Measurements from ENCODE around the gene NFIX. TPM values are rescaled to one million over a fixed set of nuclear protein-coding genes. Genes with fewer than 3 reads are reported as not detected.
A peak's percentile ranks its signal among the peaks of the same experiment; 100 is the strongest.

The NFIX gene
- total RNA-seq, 1 donor from 2014 or later: 2.6 TPM

DNA sequence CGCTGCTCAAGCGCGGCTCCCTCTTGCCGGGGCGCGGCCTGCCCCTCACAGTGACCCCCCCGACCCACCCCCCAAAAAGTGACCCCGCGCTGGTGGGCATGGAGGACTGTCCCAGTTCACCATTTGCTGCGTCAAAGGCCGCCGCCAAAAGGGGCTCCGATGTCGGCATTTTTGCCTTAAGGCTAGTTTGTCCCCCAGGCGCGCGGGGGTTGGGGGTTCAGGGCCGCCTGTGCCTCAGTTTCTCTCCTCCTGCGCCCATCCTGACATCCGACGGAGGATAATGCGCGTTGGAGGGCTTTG, 17.1 kb downstream of the NFIX start:
- Mint-ChIP-seq H3K27me3 (peaks cover 60% of the 10 kb centered on the region), H3K4me1 (peaks cover 41% of the 10 kb centered on the region), H3K36me3 (ENCODE audit: low read depth) (no peaks in the 10 kb centered on the region), H3K4me3 (peak overlapping the region; percentile 89), H3K27ac (no peak overlapping the region), H3K9me3 (no peaks in the 10 kb centered on the region)
- no peak for DNase-seq
- TF ChIP-seq CTCF (IDR thresholded peaks at IDR 0.05): no peak
- intact Hi-C loops (cut with micrococcal nuclease): no loop called here
- POLR2A ChIA-PET: no interaction called here
- no peak for ATAC-seq (ENCODE audit: low read depth)
- CTCF ChIA-PET: no interaction called here

DNA sequence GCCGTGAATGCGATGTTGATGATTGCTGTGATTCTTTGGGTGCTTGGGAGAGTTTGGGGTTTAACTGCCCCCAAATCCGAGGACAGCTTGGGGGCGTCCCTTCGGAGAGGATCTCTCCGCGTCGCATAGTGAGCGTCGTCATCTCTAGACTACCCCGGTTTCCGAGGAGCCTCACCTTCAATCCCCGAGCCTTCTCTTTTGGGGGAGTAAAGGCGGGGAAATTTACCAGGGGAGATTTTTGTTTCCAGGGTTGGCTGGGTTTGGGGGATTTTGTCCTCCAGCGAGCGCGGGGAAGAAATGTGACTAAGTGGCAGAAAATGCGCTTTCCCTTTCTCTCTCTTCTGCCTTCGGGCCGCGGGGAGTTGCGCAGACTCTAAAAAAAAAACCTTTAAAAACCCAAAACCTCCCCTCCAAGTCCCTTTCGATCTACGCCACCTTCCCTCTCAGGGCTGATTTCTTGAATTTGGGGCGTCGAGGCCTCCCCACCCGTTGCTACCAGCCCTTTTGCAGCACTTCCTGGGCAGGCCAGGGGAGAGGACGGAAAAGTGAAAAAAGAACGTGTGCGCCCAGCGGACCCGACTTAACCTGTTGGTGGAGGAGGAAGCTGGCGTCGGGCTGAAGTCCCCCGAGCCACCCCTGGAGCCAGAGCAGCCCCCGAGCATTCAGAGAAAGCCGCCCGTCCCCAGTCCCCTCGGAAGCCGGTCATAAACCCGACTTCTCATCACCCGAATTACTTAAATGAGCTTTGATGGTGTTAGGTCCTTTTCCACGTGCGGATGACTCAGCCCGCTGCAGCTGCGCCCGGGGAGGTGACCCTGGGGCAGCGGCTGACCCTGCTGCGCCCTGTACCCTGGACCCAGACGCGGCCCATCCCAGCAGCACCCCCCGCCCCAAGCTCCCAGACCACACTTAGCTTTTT, 17.7 kb downstream of the NFIX start:
- no peak for TF ChIP-seq CTCF (IDR thresholded peaks at IDR 0.05)
- H3K4me1 Mint-ChIP-seq: peaks cover 41% of the 10 kb centered on the region
- H3K27me3 Mint-ChIP-seq: peaks cover 65% of the 10 kb centered on the region
- CTCF ChIA-PET: interaction anchor here (0.7 to 2.0 kb wide), 5 partner anchors 16 to 81 kb away, joined by 3 to 11 read pairs (median 4); no protein-coding TSS in a partner anchor
- POLR2A ChIA-PET: interaction anchor here (0.5 to 1.5 kb wide), 8 partner anchors 9 to 143 kb away, joined by 3 to 6 read pairs (median 4); no protein-coding TSS in a partner anchor
- H3K27ac Mint-ChIP-seq: peak overlapping the region; percentile 88
- peak overlapping the region; percentile 89 for H3K4me3 Mint-ChIP-seq
- H3K9me3 Mint-ChIP-seq: no peaks in the 10 kb centered on the region
- ATAC-seq (ENCODE audit: low read depth) (peak; percentile 57), DNase-seq (no peak)
- H3K36me3 Mint-ChIP-seq (ENCODE audit: low read depth): no peaks in the 10 kb centered on the region
- intact Hi-C loops (cut with micrococcal nuclease): loop anchor here (1.0 kb wide), 2 partner anchors 18 to 85 kb away; partner anchors contain the start of gene NFIX

- TF ChIP-seq CTCF (IDR thresholded peaks at IDR 0.05): no peak
- Mint-ChIP-seq H3K36me3 (ENCODE audit: low read depth) (no peaks in the 10 kb centered on the region), H3K27ac (peak overlapping the region; percentile 35), H3K4me3 (peak overlapping the region; percentile 76), H3K4me1 (peaks cover 41% of the 10 kb centered on the region), H3K9me3 (no peaks in the 10 kb centered on the region), H3K27me3 (peaks cover 64% of the 10 kb centered on the region)
- ChIA-PET CTCF (interaction anchor here (0.7 to 2.0 kb wide), 5 partner anchors 15 to 80 kb away, joined by 3 to 11 read pairs (median 4); no protein-coding TSS in a partner anchor), POLR2A (interaction anchor here (0.7 to 1.5 kb wide), 8 partner anchors 9 to 142 kb away, joined by 3 to 6 read pairs (median 4); no protein-coding TSS in a partner anchor)
- ATAC-seq (ENCODE audit: low read depth): no peak
- intact Hi-C loops (cut with micrococcal nuclease): loop anchor here (1.0 kb wide), 3 partner anchors 9 to 85 kb away; partner anchors contain the start of gene NFIX
- no peak for DNase-seq
Observed at GRCh38 chr19:13013649-13014048, 18.4 kb downstream of the NFIX start.

DNA sequence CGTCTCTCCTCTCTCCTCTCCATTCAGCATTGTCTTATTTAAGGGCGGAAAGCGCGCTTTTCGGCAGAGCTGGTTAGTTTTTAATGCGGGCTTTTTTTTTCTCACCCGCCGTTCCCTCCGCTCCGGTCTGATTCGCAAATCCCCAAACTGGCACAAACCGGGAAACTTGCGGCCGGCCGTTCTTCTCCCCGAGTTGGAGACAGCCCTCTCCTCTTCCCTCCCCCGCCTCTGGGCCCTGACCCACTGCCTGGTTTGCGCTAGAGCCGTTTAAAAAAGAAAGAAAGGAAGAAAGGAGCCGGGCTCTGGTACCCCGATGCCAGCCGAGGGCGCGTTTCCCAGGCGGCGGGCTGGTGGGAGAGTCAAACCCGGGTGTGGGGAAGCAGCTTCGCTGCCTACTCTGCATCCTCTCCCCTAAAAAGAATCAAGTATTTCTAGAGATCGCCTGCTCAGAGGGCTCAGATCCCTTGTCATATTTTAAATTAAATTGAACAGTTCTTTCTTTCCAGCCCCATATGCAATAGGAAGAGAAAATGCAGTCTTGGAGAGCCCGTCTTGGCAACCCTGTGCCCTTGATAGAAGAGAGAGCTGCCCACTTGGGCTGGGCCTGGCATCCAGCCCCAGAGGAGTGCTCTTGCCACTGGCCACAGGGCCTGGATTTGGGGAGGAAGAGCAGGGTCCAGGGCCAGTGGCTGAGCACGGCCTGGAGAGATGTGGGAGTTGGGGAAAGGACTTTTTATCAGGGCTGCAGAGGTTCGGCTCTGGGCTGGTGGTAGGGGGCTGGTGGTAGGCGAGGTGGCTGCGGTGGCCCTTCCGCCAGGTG, 19.0 kb downstream of the NFIX start:
- ChIA-PET CTCF (interaction anchor here (0.7 to 2.0 kb wide), 4 partner anchors 30 to 80 kb away, joined by 3 to 11 read pairs (median 6); no protein-coding TSS in a partner anchor), POLR2A (interaction anchor here (0.7 to 1.5 kb wide), 7 partner anchors 9 to 141 kb away, joined by 3 to 6 read pairs (median 4); no protein-coding TSS in a partner anchor)
- H3K27me3 Mint-ChIP-seq: peaks cover 59% of the 10 kb centered on the region
- TF ChIP-seq CTCF (IDR thresholded peaks at IDR 0.05): no peak
- peaks cover 41% of the 10 kb centered on the region for H3K4me1 Mint-ChIP-seq
- no peaks in the 10 kb centered on the region for H3K9me3 Mint-ChIP-seq
- ATAC-seq (ENCODE audit: low read depth): no peak
- peak overlapping the region; percentile 35 for H3K27ac Mint-ChIP-seq
- intact Hi-C loops (cut with micrococcal nuclease): loop anchor here (1.0 kb wide), 1 partner anchor 8 kb away; no protein-coding TSS in a partner anchor
- DNase-seq: no peak
- H3K36me3 Mint-ChIP-seq (ENCODE audit: low read depth): no peaks in the 10 kb centered on the region
- H3K4me3 Mint-ChIP-seq: peak overlapping the region; percentile 76

Data from activated B cell treated with CpG ODN at 0.5 μM for 24 hours (primary cell).